Measurements from ENCODE around the gene SNAI1. TPM values are rescaled to one million over a fixed set of nuclear protein-coding genes. Genes with fewer than 3 reads are reported as not detected.

The SNAI1 gene
- total and polyA plus RNA-seq, 2 of the 4 experiments (the other 2 are of a cell fraction), result 0.54 to 13.7 TPM

- H3K4me3 ChIP-seq (ENCODE audit: insufficient read depth, low read depth, low read length), result peak overlapping the region; percentile 20
- H3K4ac ChIP-seq (ENCODE audit: low read depth, low read length), result no peak overlapping the region
- H3K18ac ChIP-seq (ENCODE audit: low read depth, low read length), result no peak overlapping the region
- in situ Hi-C loops (cut with MboI; ENCODE audit: low sequenced_read_pairs), result no loop called here
- H2AK5ac ChIP-seq (ENCODE audit: low read depth, low read length), result 0 out of 2 replicates have a peak overlapping the region, but pooled peaks have one; percentile 7
- ATAC-seq (ENCODE audit: low read depth) (peak; percentile 57), DNase-seq (no peak)
- H3K4me1 ChIP-seq (ENCODE audit: control insufficient read depth, insufficient read depth, low read length), result peaks cover 6% of the 10 kb centered on the region
- H2BK5ac ChIP-seq (ENCODE audit: low read depth, low read length, poor library complexity, severe bottlenecking), result no peak overlapping the region
- no peaks in the 10 kb centered on the region for H3K27me3 ChIP-seq (ENCODE audit: control insufficient read depth, insufficient read depth, low read length)
- no peaks in the 10 kb centered on the region for H3K9me3 ChIP-seq (ENCODE audit: control insufficient read depth, insufficient read depth, low read length)
- POLR2A ChIA-PET (ENCODE audit: unreplicated experiment), result interaction anchor here (0.6 to 1.1 kb wide), 2 partner anchors 9 kb away, joined by 5 to 8 read pairs; no protein-coding TSS in a partner anchor
- peak overlapping the region; percentile 67; the same call in 1 of the 2 replicates for H2BK120ac ChIP-seq (ENCODE audit: low read depth, low read length)
- H3K79me1 ChIP-seq (ENCODE audit: low read depth in 1 of 2, low read length in 2 of 2), result peaks cover 0 to 15% of the 10 kb centered on the region in 2 experiments; a peak in 2 of 4 replicates
- H3K36me3 ChIP-seq (ENCODE audit: control insufficient read depth, insufficient read depth, low read length), result peaks cover under 1% of the 10 kb centered on the region
- peak overlapping the region; percentile 68; the same call in 1 of the 3 replicates for H2BK15ac ChIP-seq (ENCODE audit: low read depth, low read length)
- BruUV-seq (replicated peaks), result no TSS peak
- H3K14ac ChIP-seq (replicated peaks; ENCODE audit: low read depth, low read length), result no peak overlapping the region
- no peak overlapping the region for H3K23ac ChIP-seq (ENCODE audit: low read depth, low read length)
- no peak overlapping the region for H4K5ac ChIP-seq (ENCODE audit: low read depth, low read length)
- H4K8ac ChIP-seq (ENCODE audit: low read depth in 2 of 2, low read length in 2 of 2), result peak overlapping the region in 1 of 2 experiments; percentile 69; a peak in 1 of 4 replicates
- intact Hi-C loops (cut with micrococcal nuclease), result loop anchor here (1.0 kb wide), 2 partner anchors 92 to 200 kb away; no protein-coding TSS in a partner anchor
- peak overlapping the region; percentile 91 for H3K4me2 ChIP-seq (ENCODE audit: low read depth, low read length)
- H2AK9ac ChIP-seq (replicated peaks; ENCODE audit: low read depth, low read length, poor library complexity), result peak overlapping the region; percentile 34
- CTCF ChIA-PET, result interaction anchor here (0.5 to 7.0 kb wide), 17 partner anchors 10 to 198 kb away, joined by 3 to 98 read pairs (median 3); no protein-coding TSS in a partner anchor
- no peak overlapping the region for H3K27ac ChIP-seq (ENCODE audit: insufficient read depth, low read length)
- peak overlapping the region; percentile 30; the same call in 1 of the 2 replicates for H3K9ac ChIP-seq (ENCODE audit: low read depth, low read length)
- no peak overlapping the region for H2BK20ac ChIP-seq (ENCODE audit: low read depth, low read length)
- H4K91ac ChIP-seq (ENCODE audit: insufficient read depth, low read depth, low read length), result peak overlapping the region; percentile 28
- dilution Hi-C loops (cut with HindIII; ENCODE audit: low sequenced_read_pairs, unreplicated experiment), result no loop called here
- H3K56ac ChIP-seq (ENCODE audit: extremely low read depth, insufficient read depth, low read length), result no peak overlapping the region
- H3K9me1 ChIP-seq (ENCODE audit: insufficient read depth, low read length), result no peaks in the 10 kb centered on the region
- peak overlapping the region; percentile 87 for H2AFZ ChIP-seq (replicated peaks; ENCODE audit: low read length, poor library complexity)
- WGBS, 2 experiments (ENCODE audit: extremely low coverage in 2 of 2, insufficient read length in 1 of 2), result 0% methylated on average over 1 of the region's 37 CpGs; no CpG with 5 or more reads in 1 of the 2 experiments
- peaks cover 3% of the 10 kb centered on the region; the same call in 1 of the 2 replicates for H4K20me1 ChIP-seq (ENCODE audit: insufficient read depth, low read length)
- TF ChIP-seq USF2 (IDR thresholded peaks at IDR 0.05; ENCODE audit: low read depth, low read length) (peak; percentile 63; the same call in 1 of the 2 replicates), CEBPB (IDR thresholded peaks at IDR 0.05; ENCODE audit: low read depth, low read length) (no peak), ELK1 (IDR thresholded peaks at IDR 0.05; ENCODE audit: borderline replicate concordance, low read depth, low read length) (no peak), CHD1 (IDR thresholded peaks at IDR 0.05; ENCODE audit: low read depth, low read length) (no peak), MAZ (IDR thresholded peaks at IDR 0.05; ENCODE audit: borderline replicate concordance, low read depth, low read length) (peak; percentile 82), NFE2L2 (IDR thresholded peaks at IDR 0.05; ENCODE audit: low read depth, low read length) (no peak), FOS (IDR thresholded peaks at IDR 0.05; ENCODE audit: low read depth, low read length) (no peak), POLR2A (IDR thresholded peaks at IDR 0.05; ENCODE audit: low read depth, low read length) (peak; percentile 61; the same call in 1 of the 2 replicates), CTCF (conservative IDR thresholded peaks at IDR 0.05; ENCODE audit: low read depth, low read length) (peak; percentile 96), MXI1 (IDR thresholded peaks at IDR 0.05; ENCODE audit: borderline replicate concordance, low read depth, low read length) (peak; percentile 62; the same call in 1 of the 2 replicates), RAD21 (IDR thresholded peaks at IDR 0.05; ENCODE audit: low read length) (peak; percentile 98), MAFK (IDR thresholded peaks at IDR 0.05; ENCODE audit: low read depth, low read length) (no peak), RFX5 (IDR thresholded peaks at IDR 0.05; ENCODE audit: low read depth, low read length) (no peak)
Measured at GRCh38 chr20:49979030-49979832, 3.5 kb upstream of the SNAI1 start.

Measured in IMR-90 (cell line).